GM11168 (cell line): Measurements from ENCODE around the gene SEC11A.
"Not testable (repeated sequence)": the region's sequence is repeated elsewhere in the genome, so short reads cannot be mapped to it uniquely, and the experiment has no call there.

Experiments
- in situ Hi-C: fragments of 300-500 bp; cut with MboI; formaldehyde crosslinking; loops from one replicate; pipeline ENCODE4 v1.12.0; 2022; ENCODE audit warnings: low sequenced_read_pairs; ENCODE audit not compliant: unreplicated experiment

Gene SEC11A

DNA sequence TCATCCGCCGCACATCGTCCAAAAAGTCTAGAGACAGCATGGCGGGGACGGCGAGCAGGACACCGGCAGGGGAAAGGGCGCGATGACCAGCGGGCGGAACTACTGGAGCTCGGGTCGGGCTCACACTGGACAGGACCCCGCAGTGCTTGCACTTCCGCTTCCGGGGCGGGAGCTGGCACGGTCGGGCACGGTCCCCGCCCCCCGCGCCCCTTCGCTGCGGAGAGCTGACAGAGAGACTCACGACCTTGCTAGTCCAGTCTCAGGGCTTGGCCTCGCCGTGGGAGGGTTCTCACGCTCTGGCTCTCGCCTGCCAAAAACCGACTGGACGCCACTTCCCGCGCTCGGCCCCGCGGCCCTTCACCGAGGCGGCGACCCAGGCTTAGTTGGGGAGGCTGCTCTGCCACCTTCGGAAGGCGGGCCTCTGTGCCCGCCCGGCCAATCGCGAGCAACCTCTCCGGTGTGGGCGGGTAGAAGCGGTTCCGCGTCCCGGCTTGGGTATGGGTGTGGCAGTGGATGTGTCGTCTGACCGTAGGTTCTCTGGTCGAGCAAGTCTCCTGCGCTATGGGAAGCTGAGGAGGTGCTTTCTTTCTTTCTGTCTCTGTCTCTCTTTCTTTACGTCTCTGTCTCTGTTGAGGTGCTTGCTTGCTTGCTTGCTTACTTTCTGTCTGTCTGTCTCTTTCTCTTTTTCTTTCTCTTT is at the start of gene SEC11A:
Gene SEC11A (minus strand): TSS at position 104 of the 697 bp plus-strand sequence. CDS start 64 bp downstream, at position 40.
- in situ Hi-C loops = no loop called here

DNA sequence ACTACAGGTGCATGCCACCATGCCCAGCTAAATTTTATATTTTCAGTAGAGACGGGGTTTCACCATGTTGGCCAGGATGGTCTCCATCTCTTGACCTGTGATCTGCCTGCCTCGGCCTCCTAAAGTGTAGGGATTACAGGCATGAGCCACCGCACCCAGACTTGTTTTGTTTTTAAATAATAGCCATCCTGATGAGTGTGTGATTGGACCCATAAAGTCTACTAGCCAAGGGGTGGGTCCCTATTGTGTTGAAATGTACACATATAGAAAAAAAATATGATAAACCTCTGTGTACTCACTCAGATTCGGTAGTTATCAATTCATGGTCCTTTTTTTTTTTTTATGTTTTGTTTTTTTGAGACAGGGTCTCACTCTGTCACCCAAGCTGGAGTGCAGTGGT is 49.7 kb upstream of the SEC11A start:
- in situ Hi-C loops = no loop called here

GRCh38 chr15:84764989-84765388 is 49.0 kb upstream of the SEC11A start:
- in situ Hi-C loops = no loop called here

GRCh38 chr15:84764585-84764984 is 48.6 kb upstream of the SEC11A start:
- in situ Hi-C loops = no loop called here

- in situ Hi-C loops = no loop called here
Observed at GRCh38 chr15:84762840-84763572, 47.1 kb upstream of the SEC11A start.

DNA sequence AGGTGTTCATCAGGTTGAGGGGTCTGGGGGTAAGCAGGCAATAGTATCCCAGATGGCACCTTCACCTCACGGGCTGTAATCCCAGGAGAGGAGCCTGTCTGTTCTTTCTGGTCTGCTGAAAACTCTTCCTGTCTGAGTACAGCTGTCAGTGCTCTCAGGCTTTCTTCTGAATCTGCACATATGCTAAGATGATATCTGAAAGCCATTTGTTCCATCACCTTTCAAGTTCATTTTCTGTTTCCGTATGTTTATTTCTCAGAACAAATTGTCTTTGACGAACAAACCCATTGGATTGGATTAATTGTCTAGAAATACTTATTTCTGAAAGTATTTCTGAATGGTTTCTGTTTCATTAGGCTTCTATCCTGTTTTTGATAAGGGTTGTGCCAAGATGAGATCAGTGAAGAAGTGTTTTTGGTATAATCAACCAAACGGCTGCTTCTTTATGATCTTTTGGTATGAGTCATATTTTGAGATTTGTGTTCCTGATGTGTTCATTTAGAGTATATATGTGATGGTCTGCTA is 45.7 kb upstream of the SEC11A start:
- in situ Hi-C loops = no loop called here

- in situ Hi-C loops = no loop called here
Observed at GRCh38 chr15:84760219-84760618, 44.3 kb upstream of the SEC11A start.

GRCh38 chr15:84759018-84759417 is 43.1 kb upstream of the SEC11A start:
- in situ Hi-C loops = no loop called here

DNA sequence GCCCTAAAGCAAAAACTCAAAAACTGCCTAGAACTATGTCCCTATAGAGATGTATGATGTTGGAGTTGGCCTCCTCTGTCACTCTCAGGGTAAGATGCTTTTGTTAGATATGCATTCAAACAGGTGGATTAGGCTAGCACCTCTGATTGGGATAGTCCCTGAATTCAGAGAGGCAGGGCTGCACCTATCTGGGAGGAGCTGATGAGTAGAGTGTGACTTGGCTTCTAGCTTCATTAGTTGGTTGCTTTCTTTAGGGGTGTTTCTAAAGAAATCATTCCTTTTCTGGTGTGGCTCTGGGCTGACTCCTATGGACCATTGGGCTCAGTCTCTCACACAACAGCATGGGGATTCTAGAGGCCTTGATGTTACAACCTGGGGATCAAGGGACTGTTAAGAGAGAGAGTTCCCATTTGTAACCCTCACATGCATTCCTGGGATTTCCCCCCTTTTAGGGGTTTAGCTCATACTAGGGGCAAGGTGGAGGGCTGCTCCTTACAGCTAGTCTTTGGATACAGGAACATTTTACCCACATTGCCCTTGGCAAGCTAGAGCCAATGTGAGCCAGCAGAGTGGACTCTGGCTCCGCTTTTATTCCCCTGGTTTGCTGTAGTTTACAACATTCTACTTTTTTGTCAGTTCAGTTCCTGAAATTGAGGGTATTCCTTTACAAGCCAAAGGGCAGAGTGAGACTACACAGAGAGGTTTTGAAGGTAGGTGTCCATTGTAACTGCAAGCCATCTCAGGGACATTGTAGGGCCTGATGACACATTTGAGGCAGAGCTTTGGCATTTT is 40.0 kb upstream of the SEC11A start:
- in situ Hi-C loops = no loop called here

- in situ Hi-C loops = not testable (repeated sequence)
Observed at GRCh38 chr15:84754889-84755288, 39.0 kb upstream of the SEC11A start.

DNA sequence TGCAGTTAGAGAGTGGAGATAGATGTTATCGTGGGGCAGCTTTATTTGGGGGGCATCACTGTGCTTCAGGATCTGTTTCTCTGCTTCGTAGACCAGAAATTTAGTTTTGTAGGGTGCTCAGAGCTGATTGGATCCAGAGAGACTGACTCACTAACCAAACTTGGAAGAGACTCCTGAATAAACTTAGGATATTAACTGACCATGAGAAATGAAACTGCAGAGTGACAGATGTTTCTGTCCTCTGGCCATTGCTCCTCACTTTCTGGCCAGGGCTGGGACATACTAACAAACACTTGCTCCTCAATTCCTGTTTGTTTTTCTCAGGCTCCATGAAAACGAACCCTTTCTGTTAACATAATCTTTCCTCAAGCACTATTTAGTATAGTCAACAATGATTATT is 36.8 kb upstream of the SEC11A start:
- in situ Hi-C loops = no loop called here

DNA sequence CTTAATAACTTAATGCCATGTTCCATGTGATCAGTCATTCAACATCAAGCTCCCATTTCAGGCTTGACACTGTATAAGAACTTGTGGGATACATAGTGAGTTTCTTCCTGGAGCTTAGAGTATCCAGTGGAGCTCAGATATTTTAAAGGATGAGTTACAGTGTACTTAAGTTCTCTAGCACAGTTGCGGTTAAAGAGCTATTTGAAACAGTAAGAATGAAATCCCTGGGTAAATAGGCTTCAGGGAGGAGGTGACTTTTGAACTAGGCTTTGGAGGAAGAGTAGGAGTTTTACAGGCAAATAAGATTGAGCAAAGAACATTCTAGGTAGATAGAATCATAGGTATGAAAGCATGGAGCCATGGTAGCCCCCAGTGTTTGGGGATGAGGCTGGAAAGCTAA is 36.3 kb upstream of the SEC11A start:
- in situ Hi-C loops = no loop called here

- in situ Hi-C loops = not testable (repeated sequence)
Observed at GRCh38 chr15:84751721-84752120, 35.8 kb upstream of the SEC11A start.

- in situ Hi-C loops = no loop called here
Observed at GRCh38 chr15:84750583-84751092, 34.7 kb upstream of the SEC11A start.

DNA sequence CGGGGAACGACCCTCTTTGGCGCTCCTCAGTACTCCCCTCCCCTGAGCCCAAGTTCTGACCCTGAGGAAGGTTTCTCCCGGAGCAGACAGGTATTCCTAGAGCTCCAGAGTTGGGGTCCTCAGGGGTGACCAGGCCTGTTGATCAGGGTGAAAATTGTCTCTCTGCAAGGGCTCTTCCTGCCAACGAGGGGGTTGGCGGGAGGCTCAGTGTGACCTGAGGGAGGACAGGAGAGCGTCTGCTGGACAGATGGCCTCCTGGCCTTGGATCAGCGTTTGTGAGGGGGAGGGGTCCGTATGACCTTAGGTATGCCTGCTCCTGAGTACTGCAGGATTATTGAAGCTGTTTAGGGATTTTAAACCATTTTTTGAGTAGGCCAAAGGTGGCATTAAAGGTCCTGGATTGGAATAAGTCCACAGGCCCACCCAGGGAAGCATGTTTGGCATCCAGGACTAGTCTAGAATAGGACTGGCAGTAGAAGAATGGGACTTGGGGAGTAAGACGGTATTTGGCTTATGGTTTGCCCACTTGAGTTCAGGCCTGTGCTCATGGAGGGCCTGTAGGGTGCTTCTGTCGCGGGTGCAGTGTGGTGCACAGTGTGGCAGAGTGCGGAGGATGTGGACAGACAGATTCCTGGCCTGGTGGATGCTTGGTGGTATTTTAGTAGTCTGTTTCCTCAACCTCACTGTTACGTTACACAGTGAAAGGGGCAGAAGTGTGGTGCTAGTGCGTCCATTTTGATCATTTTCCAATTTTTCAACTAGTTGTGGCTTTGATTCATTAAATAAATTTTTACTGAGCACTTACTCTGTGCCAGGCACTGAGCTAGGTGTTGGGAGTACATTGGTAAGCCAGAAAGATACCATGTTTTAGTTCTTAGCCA is 33.4 kb upstream of the SEC11A start:
- in situ Hi-C loops = no loop called here

DNA sequence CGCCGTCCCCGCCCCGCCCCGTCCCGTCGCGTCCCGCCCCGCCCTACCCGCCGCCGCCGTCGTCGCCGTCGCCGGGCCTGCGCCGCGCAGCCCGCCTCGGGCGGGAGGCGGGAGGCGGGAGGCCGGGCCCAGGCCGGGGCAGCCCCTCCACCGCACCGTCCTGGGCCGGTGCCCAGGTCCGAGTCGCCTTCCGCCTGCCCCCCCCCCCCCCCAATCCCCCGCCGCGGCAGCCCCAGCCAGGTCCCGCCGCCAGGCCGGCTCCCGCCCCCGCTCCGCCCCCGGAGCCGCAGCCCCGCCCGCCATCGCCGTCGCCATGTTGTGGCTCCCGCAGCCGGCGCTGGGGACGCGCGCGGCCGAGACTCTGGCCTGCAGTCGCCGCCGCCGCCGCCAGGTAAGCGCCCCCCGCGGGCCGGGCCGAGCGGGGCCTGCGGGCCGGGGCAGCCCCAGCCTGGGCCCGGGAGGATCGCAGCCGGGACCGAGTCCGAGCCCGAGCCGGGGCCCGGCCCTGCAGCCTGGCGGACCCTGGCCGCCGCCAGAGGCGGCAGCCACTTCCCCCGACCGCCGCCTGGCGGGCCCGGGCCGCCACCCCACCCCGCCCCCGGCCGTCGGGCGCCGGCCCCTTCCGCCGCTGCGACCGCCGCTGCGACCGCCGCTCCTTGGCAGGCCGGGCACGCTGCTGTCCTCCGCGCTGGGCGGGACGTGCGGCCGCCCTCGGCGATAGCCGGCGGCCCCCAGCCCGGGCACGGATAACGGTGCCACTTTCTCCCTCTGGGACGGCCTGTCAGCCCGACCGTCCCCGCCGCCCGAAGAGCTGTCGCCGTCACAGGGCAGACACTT is 32.6 kb upstream of the SEC11A start, which contains the start of gene ZNF592:
Gene ZNF592 (plus strand): TSS at position 319 of the 837 bp plus-strand sequence. CDS start 34,084 bp downstream, outside the sequence.
- in situ Hi-C loops = no loop called here

DNA sequence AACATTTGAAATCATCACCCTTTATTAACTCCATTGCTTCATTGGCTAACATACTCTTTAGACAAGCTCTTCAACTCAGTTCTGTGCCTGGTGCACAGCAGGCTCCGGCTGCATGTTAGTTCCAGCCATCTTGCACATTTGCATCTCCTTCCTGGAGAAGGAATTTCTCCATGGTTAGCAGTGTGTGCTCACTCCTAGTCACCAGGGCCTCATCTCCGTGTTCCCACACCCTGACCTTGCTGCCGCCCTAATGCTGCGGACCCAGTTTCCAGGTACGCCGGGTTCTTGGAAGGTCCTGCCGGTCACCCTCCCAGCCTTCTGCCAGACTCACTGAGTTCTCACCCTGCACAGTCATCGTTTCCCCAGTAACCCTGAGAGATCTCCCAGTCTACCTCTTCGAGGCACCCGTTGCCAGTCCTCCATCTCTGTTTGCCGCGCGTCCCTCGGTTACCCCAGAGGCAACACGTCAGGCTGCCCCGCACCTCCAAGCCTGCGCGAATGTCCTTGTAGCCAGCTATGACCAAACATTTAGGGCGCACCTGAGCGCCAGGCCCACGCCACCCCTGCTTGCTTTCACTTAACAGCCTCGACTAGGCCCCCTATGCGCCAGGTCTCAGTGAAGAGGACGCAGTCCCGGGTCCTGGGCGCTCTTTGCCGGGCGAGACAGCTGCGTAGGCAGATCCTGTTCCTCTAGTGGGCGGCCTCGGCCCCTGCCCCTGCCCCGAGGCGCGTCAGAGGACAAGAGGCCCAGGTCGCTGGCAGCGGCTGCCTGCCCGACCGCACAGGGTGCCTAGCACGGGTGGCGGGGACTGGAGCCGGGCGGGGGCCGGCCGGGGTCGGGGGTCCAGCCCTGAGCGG is 31.7 kb upstream of the SEC11A start:
- in situ Hi-C loops = no loop called here

DNA sequence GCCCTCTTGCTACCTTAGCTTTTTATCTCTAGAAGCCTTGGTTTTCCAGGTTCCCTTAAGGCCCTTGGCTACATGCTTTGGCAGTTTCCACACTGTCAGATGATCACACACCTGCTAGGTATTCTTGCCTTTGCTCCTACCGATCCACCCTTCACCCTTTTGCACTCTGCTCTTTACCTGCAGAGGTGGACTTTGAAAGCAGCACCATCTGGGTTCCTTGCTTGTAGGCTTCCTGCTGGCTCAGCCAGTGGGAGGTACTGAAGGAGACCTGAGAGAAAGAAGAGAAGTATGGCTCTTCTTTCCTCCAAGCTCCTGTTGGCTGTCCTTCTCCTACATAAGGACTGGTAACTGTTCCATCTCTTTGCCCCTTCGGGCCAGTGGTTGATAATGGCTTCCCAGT is 25.2 kb upstream of the SEC11A start:
- in situ Hi-C loops = no loop called here
